Occipital lobe (tissue), 2 donors: ENCODE results near the gene SLC20A1. TPM values are rescaled to one million over a fixed set of nuclear protein-coding genes. Genes with fewer than 3 reads are reported as not detected.
"Not testable (repeated sequence)": the region's sequence is repeated elsewhere in the genome, so short reads cannot be mapped to it uniquely, and the experiment has no call there.

Experiments used
- DNase-seq: peaks from one replicate; lab custom pipeline; 2025; lab: John Stamatoyannopoulos, UW
- total RNA-seq: library from RNA; depleted of rRNA; stranded (reverse); fragments of >200 nt; gene quantifications from one replicate; pipeline ENCODE4 v1.2.3, GENCODE V29; 2014

The SLC20A1 gene
- total RNA-seq, 1 donor from 2014 or later: 34.2 TPM

- no peak for DNase-seq
Measured at GRCh38 chr2:112646102-112646719, 472 bp downstream of the SLC20A1 start.

GRCh38 chr2:112646791-112647689 lies 1.3 kb downstream of the SLC20A1 start:
- no peak for DNase-seq

GRCh38 chr2:112648081-112648480 lies 2.3 kb downstream of the SLC20A1 start:
- DNase-seq: no peak

- DNase-seq: no peak
Measured at GRCh38 chr2:112656679-112657078, 10.9 kb downstream of the SLC20A1 start.

GRCh38 chr2:112658301-112658700 lies 12.6 kb downstream of the SLC20A1 start:
- DNase-seq: no peak

DNA sequence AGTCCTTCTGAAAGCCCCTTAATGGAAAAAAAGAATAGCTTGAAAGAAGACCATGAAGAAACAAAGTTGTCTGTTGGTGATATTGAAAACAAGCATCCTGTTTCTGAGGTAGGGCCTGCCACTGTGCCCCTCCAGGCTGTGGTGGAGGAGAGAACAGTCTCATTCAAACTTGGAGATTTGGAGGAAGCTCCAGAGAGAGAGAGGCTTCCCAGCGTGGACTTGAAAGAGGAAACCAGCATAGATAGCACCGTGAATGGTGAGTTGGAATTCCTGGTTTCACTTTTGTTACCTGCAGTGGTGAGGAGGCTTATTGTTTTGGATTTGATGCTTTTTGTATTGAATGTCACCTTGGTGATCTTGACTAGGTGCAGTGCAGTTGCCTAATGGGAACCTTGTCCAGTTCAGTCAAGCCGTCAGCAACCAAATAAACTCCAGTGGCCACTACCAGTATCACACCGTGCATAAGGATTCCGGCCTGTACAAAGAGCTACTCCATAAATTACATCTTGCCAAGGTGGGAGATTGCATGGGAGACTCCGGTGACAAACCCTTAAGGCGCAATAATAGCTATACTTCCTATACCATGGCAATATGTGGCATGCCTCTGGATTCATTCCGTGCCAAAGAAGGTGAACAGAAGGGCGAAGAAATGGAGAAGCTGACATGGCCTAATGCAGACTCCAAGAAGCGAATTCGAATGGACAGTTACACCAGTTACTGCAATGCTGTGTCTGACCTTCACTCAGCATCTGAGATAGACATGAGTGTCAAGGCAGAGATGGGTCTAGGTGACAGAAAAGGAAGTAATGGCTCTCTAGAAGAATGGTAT lies 13.3 kb downstream of the SLC20A1 start:
- no peak for DNase-seq

GRCh38 chr2:112660138-112660537 lies 14.4 kb downstream of the SLC20A1 start:
- DNase-seq: no peak

GRCh38 chr2:112661656-112662305 lies 16.0 kb downstream of the SLC20A1 start:
- no peak for DNase-seq

DNA sequence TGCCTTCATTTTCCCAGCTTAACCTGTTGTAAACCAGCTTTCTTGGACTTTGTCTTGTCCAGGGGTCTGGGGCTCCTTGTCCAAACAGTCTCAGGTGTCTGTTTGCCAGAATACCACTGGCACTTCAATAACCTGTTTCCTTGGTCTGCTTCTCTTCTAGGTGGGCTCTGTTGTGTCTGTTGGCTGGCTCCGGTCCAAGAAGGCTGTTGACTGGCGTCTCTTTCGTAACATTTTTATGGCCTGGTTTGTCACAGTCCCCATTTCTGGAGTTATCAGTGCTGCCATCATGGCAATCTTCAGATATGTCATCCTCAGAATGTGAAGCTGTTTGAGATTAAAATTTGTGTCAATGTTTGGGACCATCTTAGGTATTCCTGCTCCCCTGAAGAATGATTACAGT lies 17.0 kb downstream of the SLC20A1 start:
- DNase-seq: no peak

GRCh38 chr2:112664689-112665088 lies 18.9 kb downstream of the SLC20A1 start:
- no peak for DNase-seq

- no peak for DNase-seq
Measured at GRCh38 chr2:112665113-112665780, 19.5 kb downstream of the SLC20A1 start.

DNA sequence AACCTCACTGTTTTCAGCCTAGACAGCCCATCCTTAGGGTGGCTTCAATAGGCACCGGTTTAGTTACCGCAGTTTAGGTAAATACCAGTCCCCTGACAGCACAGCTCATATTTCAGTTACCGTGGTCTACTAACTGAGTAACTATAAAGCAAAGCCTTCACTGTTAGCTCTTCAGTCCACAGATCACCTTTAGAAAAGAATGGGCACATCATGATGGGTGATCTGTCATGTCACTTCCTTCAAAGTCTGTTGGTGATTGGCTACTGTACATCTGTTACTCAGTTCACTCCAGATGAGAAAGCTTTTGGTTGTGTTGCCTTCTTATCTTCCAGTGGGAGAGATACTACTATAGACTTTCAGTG lies 21.0 kb downstream of the SLC20A1 start:
- DNase-seq: no peak

DNA sequence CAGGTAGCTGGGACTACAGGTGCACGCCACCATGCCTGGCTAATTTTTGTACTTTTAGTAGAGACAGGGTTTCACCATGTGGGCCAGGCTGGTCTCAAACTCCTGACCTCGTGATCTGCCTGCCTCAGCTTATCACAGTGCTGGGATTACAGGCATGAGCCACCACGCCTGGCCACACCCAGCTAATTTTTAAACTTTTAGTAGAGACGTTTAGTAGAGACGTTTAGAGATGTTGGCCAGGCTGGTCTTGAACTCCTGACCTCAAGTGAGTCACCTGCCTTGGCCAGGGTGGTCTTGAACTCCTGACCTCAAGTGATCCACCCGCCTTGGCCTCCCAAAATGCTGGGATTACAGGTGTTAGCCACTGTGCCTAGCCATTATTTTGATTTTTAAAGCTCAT lies 21.8 kb downstream of the SLC20A1 start:
- not testable (repeated sequence) for DNase-seq

- DNase-seq: no peak
Measured at GRCh38 chr2:112669667-112670066, 23.9 kb downstream of the SLC20A1 start.

GRCh38 chr2:112670252-112671022 lies 24.7 kb downstream of the SLC20A1 start:
- DNase-seq: no peak

DNA sequence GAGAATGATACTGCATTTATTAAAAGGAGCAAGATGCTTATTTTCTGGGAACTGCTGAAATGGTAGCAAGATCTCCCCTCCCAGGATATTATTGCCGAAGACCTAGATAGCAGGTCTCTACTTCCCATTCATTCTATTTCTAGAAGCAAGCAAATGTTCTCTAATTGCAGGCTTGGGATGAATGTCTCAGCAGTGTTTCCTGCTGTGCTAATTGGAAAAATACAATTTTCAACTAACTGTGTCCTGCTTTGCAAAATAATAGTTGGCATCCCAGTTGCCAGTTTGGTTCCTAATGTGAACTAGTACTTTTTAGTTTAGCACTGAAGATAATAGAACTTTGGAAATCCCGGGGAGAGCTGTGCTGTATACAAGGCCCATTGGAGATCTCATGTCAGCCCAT lies 26.1 kb downstream of the SLC20A1 start:
- no peak for DNase-seq

DNA sequence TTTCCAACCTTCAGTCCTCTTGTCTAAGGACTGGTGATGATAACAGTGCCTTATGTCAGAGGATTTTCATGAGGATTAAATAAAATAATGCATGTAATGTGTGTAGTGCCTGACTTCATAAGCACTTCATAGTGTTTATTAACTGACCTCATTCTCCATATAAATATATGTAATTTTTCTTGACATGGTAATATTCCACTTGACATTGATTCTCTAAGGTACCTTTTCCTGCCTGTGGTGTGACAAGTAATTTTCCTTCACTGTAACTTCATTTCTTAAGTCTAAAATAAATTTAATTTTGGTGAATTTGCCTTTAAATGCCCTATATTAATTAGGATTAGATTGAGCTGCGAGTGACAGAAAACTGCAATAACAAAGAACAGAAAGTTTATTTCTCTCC lies 27.3 kb downstream of the SLC20A1 start:
- no peak for DNase-seq

- peak; percentile 16 for DNase-seq
Measured at GRCh38 chr2:112674229-112674628, 28.5 kb downstream of the SLC20A1 start.

DNA sequence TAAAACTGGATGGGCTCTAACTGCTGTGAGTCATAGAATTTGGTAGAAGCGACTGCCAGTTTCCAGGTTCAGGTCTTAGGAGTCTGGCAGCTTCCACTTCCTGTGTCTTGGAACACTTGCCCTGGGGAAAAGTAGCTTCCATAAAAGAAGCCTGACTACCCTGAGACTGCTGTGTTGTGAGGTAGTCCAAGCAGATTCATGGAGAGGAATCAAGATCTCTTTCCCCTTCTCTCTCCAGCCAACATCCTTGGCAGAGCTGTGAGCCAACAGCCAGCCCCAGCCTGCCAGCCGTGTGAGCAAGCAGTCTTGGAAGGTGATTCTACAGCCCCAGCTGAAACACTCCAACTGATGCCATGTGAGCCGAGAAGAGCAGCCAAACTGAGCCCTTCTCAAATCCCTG lies 33.7 kb downstream of the SLC20A1 start:
- DNase-seq: peak; percentile 76

- DNase-seq: no peak
Measured at GRCh38 chr2:112680666-112681101, 34.9 kb downstream of the SLC20A1 start.
